HuH-7.5 (cell line): Measurements from ENCODE around the gene SKAP1.
"Not testable (repeated sequence)": the region's sequence is repeated elsewhere in the genome, so short reads cannot be mapped to it uniquely, and the experiment has no call there.

Source experiments
- DNase-seq: peaks from one replicate; pipeline ENCODE4 v3.0.0; 2011; ENCODE audit warnings: low spot score

SKAP1 gene

DNA sequence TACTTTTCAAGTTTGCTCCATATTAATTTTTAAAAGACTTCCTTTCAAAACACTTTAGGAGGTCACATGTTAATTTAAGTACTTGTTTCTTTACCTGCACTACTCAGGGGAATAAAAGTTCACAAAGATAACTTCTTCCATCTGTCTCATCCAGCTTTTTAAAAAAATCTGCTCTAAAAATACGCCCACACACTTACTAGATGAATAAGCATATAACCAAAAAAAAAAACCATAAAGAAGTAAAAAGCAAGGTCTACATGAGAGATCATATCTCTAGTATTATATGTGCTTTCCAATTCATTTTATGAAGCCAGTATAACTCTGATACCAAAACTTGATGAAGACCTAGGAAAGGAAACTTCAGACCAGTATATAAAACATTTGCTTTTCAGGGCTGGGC is 17.2 kb downstream of the SKAP1 start:
- no peak for DNase-seq

DNA sequence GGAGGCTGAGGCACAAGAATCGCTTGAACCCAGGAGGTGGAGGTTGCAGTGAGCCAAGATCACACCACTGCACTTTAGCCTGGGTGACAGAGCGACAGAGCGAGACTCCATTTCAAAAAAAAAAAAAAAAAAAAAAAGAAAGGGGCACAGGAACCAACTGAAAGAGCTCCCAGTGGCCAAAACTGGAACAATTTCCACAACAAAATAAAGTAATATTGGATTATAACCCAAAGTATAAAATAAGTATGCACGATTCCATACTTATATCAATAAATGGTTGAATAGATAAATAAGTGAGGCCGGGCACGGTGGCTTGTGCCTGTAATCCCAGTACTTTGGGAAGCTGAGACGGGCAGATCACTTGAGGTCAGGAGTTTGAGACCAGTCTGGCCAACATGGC is 19.2 kb downstream of the SKAP1 start:
- not testable (repeated sequence) for DNase-seq

- DNase-seq, result no peak
These were observed 20.4 kb downstream of the SKAP1 start for GRCh38 chr17:48409607-48410006.

- DNase-seq, result no peak
These were observed 23.0 kb downstream of the SKAP1 start for GRCh38 chr17:48406936-48407567.

- DNase-seq, result no peak
These were observed 35.2 kb downstream of the SKAP1 start for GRCh38 chr17:48394821-48395220.

- DNase-seq, result no peak
These were observed 36.7 kb downstream of the SKAP1 start for GRCh38 chr17:48393283-48393682.

GRCh38 chr17:48392857-48393256 is 37.2 kb downstream of the SKAP1 start:
- no peak for DNase-seq

DNA sequence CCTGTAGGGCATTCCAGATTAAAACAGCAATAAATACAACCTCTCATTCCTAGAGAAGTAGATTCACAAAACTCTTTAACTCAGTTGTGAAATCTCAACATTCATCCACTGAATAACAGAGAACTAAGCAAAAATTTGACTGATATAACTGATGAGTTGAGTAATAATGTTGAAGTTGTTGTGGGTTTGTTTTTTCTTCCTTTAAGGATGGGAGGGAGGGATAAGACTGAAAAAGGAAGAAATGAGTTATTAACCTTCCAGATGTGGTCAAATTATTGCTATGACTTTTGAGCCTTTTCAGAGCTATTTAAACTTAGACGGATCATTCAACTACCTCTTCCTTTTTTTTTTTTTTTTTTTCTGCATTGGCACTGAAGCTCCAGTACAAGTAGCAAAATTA is 38.6 kb downstream of the SKAP1 start:
- DNase-seq, result no peak

DNA sequence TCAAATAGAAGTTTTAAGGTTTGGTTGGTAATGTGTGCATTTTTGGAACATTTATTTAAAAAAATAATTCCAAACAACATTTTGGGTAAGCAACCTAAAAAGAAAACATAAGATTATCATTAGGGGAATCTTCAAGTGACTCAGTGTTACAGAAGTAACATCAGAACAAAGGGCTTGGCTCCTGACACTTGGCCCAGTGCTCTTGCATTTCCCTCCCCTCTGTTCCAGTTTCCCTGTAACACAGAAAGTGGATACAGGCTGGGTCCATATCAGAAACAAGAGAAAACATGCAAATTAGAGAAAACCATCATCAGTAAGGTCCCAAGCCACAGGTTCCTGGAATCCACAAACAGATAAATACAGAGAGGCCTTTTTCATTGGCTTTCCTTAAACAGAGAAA is 40.1 kb downstream of the SKAP1 start:
- no peak for DNase-seq

- no peak for DNase-seq
These were observed 40.9 kb downstream of the SKAP1 start for GRCh38 chr17:48388955-48389743.

GRCh38 chr17:48386826-48387225 is 43.2 kb downstream of the SKAP1 start:
- DNase-seq, result no peak

DNA sequence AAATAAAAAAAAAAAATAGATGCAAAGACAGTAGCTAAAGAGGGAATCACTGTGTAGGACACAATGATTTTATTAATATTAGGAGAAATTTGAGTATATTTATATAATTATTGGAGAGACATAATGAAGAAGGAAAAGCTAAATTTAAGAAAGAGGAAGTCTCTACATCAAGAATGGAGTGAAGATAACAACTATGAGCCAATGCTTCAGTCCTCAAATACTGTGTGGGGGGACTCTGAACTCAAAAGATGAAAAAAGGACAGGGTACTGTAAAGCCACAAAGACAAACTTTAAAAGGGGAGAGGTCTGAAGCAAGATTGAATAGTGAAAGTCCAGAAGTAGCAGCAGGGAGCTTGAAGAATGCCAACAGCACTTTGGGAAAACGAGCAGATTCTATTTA is 44.7 kb downstream of the SKAP1 start:
- DNase-seq, result no peak

GRCh38 chr17:48384164-48384563 is 45.9 kb downstream of the SKAP1 start:
- DNase-seq, result no peak

GRCh38 chr17:48382989-48383388 is 47.0 kb downstream of the SKAP1 start:
- no peak for DNase-seq

GRCh38 chr17:48378708-48379392 is 51.2 kb downstream of the SKAP1 start:
- no peak for DNase-seq

DNA sequence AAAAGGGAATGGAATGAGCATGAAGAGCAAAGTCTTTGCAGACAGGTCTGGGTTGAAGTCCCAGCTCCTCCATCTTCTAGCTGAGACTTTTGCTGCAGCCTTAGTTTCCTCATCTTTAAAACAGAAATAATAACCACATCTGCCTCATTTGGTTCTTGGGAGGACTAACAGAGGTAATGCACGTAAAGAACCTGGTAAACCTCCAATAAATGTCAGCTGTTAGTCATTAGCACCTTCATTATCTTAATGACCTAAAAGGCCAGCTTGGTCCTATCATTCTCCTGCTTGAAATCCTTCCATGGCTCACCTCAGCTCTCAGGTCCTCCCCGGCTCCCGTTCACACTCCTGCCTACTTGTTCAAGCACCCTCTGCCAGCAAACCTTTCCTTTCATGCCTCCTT is 51.8 kb downstream of the SKAP1 start:
- no peak for DNase-seq

GRCh38 chr17:48376682-48377325 is 53.2 kb downstream of the SKAP1 start:
- no peak for DNase-seq

DNA sequence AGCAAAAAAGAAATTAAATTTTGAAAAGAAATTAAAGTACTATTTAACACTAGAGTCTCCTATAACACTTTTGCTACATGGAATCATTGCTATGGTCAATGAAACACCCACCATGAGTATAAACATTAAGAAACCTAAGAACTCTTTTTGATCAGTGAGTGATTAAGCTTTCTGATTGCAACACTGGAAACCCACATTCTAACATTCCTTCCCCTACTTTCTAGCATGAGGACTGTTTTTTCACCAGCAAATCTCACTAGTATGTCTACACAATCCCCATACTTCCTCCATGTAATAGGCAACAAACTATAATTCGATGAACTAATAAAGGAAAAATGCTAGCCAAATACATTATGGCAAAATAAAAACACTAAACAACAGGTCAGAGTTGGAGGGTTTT is 54.7 kb downstream of the SKAP1 start:
- no peak for DNase-seq

DNA sequence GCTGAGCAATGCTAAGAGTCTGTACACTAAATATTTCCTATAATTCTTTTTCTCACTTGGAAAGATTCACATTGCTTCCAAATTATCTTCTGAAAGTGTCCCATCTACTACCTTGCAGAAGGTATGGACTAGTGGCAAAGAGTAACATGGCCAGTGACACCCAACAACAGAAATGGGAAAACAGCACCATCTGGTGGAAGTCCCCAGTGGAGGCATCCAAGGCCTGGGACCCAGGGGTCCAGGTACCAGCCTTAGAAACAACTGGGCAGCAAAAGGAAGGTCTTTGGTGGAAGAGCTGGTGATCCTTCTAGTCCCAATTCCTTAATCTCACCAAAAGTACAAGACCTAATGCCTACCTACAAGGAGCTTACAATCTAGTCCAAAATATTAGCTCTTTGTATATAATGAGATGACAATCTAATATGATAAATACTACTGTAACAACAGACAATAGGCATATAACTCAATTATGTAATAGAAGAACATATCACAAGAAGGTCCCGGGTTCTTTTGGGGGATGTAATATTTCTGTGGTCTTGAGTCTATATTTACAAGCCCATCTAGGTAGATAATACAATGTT is 55.3 kb downstream of the SKAP1 start:
- peak; percentile 42 for DNase-seq

- DNase-seq, result no peak
These were observed 56.1 kb downstream of the SKAP1 start for GRCh38 chr17:48373883-48374282.

GRCh38 chr17:48373130-48373830 is 56.7 kb downstream of the SKAP1 start:
- DNase-seq, result no peak

DNA sequence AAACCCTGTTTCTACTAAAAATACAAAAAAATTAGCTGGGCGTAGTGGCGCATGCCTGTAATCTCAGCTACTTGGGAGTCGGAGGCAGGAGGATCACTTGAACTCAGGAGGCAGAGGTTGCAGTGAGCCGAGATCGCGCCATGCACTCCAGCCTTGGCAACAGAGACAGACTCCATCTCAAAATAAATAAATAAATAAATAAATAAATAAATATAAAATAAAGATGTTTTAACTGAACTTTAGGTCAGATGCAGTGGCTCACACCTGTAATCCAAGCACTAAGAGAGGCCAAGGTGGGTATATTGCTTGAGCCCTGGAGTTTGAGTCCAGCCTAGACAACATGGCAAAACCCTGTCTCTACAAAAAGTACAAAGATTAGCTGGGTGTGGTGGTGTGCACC is 61.0 kb downstream of the SKAP1 start:
- DNase-seq, result not testable (repeated sequence)
